HG03175 (cell line): ENCODE results near the gene ZNFX1.
"Not testable (repeated sequence)": the region's sequence is repeated elsewhere in the genome, so short reads cannot be mapped to it uniquely, and the experiment has no call there.

ENCODE experiments used
- ATAC-seq: cut with Tn5 transposase; IDR thresholded peaks from one replicate; pipeline ENCODE4 v1.9.1; 2021; ENCODE audit warnings: mild to moderate bottlenecking, moderate library complexity; ENCODE audit not compliant: unreplicated experiment

The ZNFX1 gene

DNA sequence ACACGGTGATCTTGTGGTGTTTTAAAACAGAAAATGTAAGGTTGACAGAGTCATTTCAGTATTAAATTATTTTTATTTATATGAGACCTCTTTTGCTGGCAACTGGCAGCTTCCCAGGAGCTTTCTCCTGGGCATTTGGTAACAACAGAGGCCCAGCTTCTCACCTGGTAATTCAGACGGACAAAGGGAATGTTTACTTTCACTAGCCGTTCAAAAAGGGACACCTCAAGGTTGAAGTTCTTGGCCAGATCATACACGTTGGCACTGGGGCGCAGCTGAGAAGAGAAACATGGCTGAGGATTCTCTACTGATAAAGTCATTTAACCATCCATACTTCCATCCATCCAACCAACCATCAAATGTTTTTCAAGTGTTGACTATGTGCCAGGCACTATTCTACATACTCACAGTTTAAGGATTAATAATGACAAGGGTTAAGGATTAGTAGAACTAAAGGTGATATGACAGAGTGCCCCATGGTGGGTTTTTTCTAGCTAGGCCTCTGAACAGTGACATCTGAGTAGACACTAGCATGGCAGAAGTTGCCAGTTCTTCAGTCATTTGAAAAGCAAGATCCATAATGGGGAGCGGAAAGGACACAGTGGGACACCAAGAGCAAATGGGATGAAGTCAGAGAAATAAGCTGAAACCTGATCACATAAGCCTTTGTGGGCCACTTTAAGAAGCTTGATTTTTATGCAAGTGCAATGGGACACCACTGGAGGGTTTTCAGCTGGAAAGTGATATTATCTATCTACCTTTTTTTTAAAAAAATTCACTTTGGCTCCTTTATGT is 25.1 kb downstream of the ZNFX1 start:
- ATAC-seq: no peak

DNA sequence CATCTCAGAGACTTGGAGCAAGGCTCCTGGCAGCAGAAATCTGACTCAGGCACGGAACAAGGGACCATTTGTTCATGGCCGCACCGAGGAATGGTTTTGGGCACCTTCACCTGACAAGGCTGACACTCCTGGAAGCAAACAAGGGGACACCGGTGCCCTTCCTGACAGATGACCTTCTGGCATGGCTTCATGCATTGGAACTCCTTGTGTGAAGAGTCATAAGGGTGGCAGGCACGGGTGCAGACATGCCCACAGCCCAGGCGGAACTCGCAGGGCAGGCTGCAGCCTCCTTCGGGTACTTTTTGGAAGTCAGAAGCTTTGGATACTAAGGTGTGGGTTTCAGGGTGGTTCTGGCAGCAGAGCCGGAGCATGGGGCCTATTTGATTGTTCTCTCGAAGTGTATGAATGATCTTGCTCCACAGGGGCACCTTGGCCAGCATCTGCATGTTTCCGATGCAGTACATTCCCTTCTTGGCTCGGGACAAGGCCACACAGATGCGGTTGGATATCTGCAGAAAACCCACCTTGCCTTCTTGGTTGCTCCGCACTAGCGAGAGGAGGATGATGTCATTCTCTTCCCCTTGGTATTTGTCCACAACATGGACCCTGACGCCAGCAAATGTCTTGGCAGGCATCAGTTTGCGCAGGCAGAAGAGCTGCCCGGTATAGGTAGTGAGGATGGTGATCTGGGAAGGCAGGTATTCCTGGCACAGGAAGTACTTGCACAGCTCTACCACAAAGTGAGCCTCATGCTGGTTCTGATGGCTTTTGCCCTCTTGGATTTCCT is 28.8 kb downstream of the ZNFX1 start:
- no peak for ATAC-seq

DNA sequence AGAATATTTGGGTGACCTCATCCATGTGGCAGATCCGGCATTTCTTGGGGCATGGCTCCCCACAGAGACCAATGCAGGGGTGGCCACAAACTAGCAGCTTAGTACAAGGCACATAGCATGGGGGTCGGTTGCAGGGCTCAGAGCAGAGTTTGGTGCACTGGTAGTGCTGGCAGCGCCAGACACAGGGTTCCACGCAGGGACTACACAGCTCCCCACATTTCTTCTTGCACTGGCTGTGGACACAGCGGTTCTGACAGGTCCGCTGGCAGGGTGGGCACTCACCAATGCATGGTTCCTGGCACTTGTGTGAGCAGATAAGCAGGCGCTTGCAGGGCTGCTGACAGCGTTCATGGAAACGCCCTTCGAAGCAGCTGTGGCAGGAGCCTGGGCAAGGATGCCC is 29.6 kb downstream of the ZNFX1 start:
- ATAC-seq: no peak

DNA sequence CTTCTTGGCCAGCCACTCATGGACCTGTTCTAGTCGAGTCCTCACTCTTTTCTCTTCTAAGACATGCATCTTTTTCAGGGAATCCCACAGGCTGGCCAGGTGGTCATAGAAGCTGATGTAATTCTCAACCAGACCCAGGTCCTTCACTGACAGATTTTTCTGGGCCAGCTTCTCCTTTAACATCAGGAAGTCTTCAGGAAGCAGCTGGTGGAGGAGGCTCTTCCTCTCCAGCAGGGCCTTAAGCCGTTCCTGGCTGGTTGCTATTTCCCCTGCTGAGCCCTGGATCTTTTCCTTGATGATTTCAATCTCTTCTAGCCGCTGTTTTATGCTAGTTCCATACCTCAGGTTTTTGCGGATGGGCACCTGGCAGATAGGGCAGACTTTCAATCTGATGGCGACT is 30.1 kb downstream of the ZNFX1 start:
- no peak for ATAC-seq

DNA sequence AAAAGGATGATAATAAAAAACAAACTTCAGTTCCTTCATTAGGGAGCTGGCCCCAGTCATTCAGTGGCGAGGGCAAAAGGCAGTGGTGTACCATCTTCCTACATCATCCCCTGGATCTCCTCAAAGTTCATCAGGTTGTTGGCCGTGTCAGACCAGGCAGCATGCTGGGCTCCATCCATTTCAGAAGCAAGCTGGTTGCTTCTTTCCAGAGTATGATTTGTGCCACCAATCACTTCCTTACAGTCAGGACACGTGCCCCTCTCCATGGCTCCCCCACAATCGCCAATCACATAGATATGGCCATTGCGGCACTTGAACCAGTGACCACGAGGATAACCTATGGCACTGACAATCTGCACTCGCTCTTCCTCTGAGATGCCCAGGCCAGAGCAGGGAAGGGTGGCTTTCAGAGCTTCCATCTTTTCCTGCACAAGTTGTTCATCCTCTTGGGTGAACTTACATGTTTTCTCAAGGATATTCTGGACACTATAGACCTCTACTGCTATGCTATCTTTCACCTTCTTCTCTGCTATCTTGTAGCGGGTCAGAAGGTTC is 30.6 kb downstream of the ZNFX1 start:
- ATAC-seq: no peak

DNA sequence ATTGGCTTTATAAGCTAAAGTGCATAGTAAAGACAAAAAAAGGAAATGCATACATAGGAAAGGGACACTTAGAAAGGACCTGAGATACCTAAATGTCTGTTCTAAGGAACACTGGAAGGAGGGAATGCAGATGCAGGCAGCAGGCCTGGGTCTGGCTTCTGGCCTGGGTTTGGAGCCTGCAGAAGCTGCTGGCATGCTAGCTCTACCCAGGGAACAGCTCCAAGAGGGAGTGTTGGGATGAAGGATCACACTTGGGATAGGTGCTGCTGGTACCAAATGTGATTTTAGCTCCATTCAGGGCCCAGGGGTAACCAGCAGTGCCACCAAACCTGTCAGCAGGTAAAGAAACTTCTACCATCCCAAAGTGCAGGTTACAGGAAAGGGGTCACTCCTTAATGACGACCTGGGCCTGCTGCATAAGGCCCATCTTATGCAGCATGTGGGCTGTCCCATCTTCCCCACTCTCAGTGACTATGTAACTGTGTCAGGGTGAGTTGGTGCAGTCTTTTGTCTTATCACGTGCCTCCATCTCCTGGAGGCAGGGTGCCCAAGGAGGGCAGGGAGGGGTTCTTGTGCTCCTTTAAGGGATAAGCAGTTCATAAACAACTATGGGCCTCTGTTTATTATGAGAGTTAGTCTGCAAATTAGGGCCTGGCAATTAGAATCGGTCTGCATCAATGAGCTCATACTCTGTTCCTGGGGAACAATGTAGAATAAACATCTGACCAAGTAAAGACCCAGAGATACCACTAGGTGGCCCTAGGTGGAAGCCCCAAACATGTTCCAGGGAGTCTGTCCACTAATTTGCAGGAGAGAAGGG is 31.7 kb downstream of the ZNFX1 start:
- ATAC-seq: no peak

DNA sequence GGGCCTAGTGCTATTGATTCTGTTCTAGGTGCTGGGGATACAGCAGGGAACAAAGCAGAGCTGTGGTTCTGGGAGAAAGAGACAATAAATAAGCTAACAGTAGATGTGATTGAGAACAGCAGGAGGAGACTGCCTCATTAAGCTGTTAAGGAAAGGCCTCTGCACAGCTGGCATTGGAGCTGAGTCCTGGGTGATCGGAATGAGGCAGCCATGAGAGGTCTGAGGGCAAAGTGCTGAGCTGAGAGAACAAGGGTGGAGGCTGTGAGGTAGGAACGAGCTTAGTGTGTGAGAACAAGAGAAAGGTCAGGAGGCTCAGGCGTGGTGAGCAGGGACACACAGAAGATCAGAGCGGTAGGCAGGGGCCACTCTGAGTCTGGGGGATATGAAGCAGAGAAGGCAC is 40.3 kb downstream of the ZNFX1 start:
- no peak for ATAC-seq

DNA sequence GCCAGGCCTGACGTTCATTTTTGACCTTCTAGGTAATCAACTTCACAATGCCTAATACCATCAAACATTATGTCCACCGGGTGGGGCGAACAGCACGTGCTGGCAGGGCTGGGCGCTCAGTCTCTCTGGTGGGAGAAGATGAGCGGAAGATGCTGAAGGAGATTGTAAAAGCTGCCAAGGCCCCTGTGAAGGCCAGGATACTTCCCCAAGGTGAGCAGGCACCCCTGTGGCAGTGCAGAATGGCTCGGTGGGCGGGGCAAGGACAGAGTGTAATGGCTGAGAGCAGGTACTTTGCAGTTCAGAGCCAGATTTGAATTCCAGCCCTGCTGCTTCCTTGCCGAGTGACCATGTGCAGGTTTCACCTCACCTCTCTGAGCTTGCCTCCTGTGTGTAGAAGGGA is 41.6 kb downstream of the ZNFX1 start:
- ATAC-seq: no peak

DNA sequence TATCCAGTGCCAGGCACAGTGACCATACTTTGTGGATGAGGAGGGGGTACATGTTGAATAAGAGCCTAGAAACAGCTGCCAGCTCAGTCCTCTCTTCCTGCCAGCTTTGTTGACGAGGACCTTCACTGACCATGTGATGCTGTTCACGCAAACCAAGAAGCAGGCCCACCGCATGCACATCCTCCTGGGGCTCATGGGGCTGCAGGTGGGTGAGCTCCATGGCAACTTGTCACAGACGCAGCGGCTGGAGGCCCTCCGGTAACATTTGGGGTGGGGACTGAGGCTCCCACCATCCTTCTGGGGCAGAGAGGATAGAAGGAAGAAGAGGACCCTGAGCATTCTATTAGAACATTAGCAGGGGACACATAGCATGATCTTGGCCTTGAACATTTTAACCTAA is 43.0 kb downstream of the ZNFX1 start:
- ATAC-seq: no peak

DNA sequence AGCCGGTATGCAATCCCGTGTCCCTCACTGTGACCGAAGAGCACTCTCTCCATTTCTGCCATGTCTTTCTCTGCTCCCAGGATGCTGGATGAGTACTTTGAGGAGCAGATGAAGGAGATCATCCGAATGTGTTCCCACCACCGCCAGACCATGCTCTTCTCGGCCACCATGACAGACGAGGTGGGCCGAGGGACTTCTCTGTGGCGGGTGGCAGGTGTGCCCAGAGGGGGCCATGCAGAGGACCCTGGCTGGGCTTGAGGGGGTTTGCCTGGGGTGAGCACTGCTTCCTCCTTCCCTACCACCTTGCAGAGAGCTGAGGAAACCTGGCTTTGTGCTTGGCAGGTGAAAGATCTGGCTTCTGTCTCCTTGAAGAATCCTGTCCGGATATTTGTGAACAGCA is 44.6 kb downstream of the ZNFX1 start:
- ATAC-seq: no peak

DNA sequence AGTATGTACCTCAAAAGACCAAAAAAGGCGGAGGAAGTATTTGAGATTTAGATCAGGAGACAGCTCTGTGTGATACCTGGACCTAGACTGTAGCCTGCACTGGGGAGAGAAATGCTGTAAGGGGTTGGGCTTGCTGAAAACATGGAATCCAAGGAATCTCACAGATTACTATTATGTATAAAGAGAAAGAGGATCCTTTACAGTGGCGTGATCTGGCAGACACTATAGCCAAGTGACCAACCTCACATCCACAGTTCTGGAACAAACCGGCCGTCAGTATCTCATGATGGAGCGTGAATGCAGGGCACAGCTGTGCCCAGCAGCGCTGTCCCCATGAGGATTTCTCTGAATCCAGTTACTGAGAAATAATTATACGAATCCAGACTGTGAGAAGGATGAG is 46.4 kb downstream of the ZNFX1 start:
- ATAC-seq: no peak

DNA sequence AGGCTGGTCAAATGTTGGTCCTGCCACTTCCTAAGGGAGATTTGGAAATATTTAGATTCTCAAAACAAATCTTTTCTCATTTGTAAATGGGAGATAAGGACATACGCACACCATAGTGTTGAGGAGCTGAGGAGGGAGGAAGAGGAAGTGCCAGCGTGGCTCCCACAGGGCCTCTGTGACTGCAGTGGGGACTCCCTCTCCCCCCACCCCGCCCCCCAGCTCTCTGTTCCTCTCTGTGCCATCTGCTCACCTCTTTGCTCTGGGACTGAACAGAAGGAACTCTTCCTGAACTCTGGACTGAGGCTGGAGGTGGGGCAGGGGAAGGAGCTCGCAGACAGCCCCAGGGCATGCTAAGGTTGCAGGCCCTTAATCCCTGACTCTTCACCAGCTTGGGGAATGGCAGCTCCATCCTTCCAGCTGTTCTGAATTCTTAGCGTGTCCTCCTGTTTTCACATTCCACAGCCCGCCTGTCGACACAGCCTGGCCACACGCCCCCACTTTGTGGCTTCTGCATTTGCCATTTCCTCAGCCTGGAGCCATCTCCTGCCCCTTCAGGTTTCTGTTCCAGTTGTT is 47.2 kb downstream of the ZNFX1 start:
- no peak for ATAC-seq

DNA sequence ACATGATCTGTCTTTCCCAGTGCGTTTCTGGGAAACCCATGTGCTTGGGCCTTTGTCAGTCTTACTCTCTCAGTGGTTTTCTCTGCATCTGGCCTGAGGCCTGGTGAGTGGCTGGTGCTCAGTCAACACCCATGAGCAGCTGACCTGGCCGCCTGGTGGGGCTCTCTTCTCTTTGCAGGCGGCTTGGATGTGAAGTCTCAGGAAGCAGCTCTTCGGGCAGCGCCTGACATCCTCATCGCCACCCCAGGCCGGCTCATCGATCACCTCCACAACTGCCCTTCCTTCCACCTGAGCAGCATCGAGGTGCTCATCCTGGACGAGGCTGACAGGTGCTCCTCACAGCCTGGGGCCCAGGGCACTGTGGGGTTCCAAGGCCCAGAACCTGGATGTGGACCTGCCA is 47.8 kb downstream of the ZNFX1 start:
- ATAC-seq: no peak

DNA sequence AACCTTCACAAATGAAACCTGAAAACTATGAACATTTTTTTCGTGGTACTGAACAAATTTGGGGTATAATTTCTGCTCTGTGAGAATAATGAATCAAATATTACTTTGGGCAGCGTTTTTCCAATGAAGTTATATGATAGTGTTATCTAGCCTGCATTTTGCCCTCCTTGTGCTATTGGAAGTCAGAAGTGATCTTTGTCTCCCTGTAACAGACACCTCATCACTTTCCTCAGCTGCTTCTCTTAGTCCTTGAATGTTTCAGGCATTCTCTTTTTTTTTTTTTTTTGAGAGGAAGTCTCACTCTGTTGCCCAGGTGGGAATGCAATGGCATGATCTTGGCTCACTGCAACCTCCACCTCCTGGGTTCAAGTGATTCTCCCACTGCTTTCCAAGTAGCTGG is 48.5 kb downstream of the ZNFX1 start:
- ATAC-seq: no peak

DNA sequence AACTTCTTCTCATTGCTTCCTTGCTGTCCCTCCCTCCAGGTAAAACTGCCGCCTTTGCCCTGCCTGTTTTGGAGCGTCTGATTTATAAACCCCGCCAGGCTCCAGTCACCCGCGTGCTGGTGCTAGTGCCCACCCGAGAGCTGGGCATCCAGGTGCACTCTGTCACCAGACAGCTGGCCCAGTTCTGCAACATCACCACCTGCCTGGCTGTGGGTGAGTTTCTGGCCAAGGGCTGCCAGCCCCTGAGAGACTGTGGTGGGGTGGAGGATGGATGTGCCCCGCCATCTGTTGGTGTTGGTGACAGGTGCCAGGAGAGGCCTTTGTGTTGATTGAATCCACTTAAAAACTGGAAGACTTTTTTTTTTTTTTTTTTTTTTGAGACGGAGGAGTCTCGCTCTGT is 49.2 kb downstream of the ZNFX1 start:
- ATAC-seq: no peak

DNA sequence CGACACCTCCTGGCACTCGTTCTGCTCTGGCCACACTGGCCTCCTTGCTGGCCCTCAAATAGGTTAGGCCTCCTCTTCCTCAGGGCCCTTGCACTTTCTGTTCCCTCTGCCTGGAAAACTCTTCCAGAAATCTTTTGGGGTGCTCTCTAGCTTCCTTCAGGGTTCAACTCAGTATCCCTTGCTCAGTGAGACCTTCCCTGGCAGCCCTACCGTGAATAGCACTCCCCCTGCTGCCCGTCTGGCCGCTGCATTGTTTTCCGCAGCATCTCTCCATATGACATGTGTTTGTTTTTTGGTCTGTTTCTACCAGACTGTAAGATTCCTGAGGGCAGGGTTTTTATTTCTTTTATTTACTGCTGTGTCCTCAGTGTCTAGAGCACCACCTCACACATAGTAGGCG is 52.0 kb downstream of the ZNFX1 start:
- ATAC-seq: no peak

DNA sequence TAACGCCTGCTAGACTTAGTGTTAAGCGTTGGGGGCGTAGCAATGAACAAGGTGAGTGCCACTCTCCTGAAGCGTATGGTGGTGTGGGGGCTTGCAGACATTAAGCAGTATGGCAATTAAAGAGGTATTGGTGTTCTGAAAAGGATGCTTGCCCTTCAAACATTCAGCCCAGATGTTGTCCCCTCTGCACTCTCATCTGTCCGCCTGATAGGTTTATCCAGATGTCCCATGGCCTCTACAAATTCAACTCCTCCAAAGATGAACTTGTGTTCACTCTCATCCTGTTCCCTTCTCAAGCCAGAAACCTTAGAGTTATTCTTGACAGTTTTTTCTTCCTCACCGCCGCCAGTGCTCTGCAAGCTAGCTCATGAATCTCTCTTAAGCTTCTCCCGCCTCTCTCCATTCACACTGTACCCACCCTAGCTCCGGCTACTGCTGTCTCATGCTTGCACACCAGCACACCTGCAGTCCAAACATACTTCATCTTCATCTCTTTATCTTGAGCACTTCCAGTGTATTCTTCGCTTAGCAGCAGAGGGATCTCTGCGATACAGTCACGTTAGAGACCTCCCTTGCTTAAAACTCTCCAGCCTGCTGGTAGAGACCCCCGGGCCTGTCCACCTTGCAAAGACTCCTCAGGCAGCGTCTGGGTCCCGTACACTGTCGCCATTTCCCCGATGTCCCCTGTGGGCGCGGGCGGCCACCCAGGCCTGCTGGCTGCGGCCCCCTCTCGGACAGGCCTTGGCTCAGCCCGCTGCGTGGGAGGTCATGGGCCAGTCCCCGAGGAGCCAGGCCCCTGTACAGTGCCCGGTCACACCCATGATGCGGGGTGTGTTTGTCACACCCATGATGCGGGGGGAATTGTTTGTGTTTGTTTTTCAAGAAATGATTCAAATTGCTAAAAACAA is 57.7 kb downstream of the ZNFX1 start:
- ATAC-seq: no peak

DNA sequence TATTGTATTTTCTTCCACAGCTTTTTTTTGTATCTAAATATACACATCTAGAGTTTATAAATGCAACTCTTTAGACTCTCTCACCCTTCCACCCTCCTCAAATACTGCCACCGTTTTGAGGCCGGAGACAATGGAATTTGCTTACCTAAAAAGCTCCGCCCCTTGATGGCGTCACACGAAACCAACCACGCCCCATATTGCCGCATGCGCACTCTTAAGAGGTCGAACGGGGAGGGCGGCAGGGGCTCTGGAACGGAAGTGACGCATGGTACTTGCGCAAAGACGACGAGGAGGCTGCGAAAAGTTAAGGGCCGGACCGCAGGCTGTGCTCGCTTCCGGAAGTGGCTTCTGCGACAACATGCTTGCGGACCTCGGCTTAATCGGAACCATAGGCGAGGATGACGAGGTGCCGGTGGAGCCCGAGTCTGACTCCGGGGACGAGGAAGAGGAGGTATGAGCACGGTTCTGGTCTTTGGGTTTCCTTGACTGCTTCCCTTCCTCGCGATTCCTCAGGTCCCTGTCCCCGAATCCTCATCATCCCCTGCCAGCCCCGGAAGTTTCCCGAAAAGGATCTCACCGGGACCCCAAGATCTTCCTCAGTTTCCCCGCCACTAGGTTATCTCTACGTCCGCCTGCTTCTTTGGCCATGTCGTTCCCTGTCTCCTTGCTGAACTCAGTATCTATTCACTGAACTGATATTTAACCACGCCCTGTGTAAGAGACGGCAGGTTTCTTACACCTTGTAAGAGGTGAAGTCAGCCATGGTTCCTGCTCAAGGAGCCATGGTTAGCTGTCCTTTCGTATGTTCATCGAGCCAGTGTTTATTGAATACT is 58.5 kb downstream of the ZNFX1 start, which contains the start of gene DDX27:
Gene DDX27 (plus strand): TSS at position 326 of the 833 bp plus-strand sequence. CDS start 33 bp downstream, at position 359.
- peak; percentile 92 for ATAC-seq

DNA sequence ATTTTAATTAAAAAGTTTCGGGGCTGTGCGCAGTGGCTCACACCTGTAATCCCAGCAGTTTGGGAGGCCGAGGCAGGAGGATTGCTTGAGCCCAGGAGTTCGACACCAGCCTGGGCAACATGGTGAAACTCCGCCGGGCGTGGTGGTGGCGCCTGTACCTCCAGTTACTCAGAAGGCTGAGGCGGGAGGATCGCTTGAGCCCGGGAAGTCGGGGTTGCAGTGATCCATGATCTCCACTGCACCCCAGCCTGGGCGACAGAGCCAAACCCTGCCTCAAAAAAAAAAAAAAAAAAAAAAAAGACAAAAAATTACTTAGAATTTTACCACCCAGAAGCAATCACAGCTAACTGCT is 59.1 kb downstream of the ZNFX1 start:
- ATAC-seq: not testable (repeated sequence)
